Neural cell (in vitro differentiated cells): ENCODE data around the gene CDK9.

ENCODE experiments used
- CTCF ChIP-seq: fragments of 450-650 bp; IDR thresholded peaks from 2 replicates; pipeline ENCODE4 v1.5.1; 2014; ENCODE audit warnings: antibody characterized with exemption, mild to moderate bottlenecking, moderate library complexity; ENCODE audit not compliant: poor library complexity, severe bottlenecking
- EP300 ChIP-seq: fragments of 450-650 bp; conservative IDR thresholded peaks from 2 replicates; pipeline ENCODE4 v1.6.1; 2014; ENCODE audit warnings: antibody characterized with exemption, mild to moderate bottlenecking, moderate library complexity; ENCODE audit not compliant: poor library complexity, severe bottlenecking
- EZH2 ChIP-seq: fragments of 200-600, 300-800 bp; shearing (Covaris generic), sonication (generic); IDR thresholded peaks from 2 replicates; pipeline ENCODE4 v1.6.1; 2014; ENCODE audit warnings: antibody characterized with exemption, low read length, borderline replicate concordance, mild to moderate bottlenecking; ENCODE audit not compliant: insufficient read depth, poor library complexity, severe bottlenecking
- POLR2AphosphoS5 ChIP-seq: IDR thresholded peaks from 2 replicates; pipeline ENCODE4 v1.6.1; 2012
- REST ChIP-seq: IDR thresholded peaks from 2 replicates; pipeline ENCODE4 v1.6.1; 2012; ENCODE audit warnings: borderline replicate concordance
- SMC3 ChIP-seq: fragments of 450-650 bp; conservative IDR thresholded peaks from 2 replicates; pipeline ENCODE4 v1.6.1; 2014; ENCODE audit warnings: antibody characterized with exemption, mild to moderate bottlenecking, moderate library complexity; ENCODE audit not compliant: poor library complexity

- TF ChIP-seq CTCF (no peak), POLR2AphosphoS5 (no peak), EZH2 (no peak), SMC3 (no peak), EP300 (no peak), REST (no peak)
Observed at GRCh38 chr9:127771570-127772189, 14.2 kb upstream of the CDK9 start.
